HG02623 (cell line): Measurements from ENCODE around the gene CD80.
"Not testable (repeated sequence)": the region's sequence is repeated elsewhere in the genome, so short reads cannot be mapped to it uniquely, and the experiment has no call there.

Source experiments
- ATAC-seq: cut with Tn5 transposase; IDR thresholded peaks from one replicate; pipeline ENCODE4 v1.9.1; 2021; ENCODE audit warnings: moderate library complexity; ENCODE audit not compliant: unreplicated experiment

Gene CD80, protein sequence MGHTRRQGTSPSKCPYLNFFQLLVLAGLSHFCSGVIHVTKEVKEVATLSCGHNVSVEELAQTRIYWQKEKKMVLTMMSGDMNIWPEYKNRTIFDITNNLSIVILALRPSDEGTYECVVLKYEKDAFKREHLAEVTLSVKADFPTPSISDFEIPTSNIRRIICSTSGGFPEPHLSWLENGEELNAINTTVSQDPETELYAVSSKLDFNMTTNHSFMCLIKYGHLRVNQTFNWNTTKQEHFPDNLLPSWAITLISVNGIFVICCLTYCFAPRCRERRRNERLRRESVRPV

DNA sequence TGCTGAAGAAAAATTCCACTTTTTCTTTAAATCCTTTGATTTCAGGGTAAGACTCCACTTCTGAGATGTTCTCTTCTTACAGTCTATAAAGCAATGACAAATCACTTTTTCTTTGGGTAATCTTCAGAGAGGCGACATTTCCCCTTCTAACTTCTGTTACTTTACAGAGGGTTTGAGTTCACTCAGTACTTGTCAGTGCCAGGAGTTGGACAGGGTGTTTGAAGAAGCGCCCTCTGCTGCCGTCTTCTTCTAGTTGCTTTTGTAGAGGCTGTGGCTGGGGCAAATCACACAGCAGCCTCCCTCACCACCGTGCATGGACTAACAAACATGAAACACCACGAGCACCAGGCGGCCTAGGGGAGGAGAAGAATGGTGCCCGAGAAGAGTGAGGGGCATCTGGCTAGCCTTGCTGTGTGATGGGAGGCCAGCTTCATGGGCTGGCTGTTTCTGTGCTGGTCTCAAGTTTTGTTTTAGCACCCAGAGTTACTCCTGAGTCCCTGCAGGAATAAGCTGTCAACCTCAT lies at the start of gene CD80:
Gene CD80, minus strand, starts transcription at position 174 of the 523 bp plus-strand sequence. CDS start 1,886 bp downstream, outside the sequence.
- ATAC-seq, result peak; percentile 48

DNA sequence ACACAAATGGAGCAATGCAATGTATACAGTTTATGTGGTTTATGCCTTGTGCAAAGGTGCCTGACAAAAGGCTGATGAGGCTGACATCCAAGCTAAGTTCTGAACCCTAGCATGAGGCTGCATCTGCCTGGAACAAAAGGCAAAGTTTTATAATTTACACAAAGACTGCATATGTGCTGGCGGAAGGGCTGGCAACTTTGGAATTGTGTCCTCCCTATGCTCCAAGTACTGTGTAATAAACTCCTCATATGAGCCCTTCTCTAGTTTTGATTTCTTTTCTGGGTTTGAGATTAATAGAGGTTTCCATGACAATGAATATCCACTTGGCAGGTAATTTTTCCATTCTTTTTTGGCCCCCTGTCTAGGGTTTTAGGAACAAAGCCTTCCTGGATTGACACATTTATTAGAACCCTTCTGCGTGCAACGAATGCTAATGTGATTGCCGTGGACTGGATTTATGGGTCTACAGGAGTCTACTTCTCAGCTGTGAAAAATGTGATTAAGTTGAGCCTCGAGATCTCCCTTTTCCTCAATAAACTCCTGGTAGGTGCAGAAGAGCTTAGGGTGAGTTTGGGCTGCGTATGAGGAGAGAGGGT lies 49.1 kb upstream of the CD80 start:
- no peak for ATAC-seq

DNA sequence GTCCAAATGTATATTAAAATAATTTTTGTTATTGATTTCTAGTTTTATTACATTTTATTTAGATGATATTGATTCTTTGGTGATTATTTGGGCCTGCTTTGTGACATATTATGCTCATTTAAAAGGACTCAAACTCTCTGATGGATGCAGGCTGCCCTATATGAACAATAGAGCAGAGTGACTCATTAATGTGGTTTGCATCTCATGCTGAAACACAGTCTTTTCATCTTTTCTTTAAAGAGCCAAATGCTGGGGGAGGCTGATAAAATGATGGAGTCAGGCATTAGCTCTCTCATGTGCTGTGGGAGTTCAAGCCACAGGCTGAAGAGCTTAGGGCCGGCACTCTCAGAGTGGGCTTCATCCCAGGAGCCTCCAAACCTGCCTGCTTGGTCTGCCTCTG lies 45.5 kb upstream of the CD80 start:
- ATAC-seq, result no peak

DNA sequence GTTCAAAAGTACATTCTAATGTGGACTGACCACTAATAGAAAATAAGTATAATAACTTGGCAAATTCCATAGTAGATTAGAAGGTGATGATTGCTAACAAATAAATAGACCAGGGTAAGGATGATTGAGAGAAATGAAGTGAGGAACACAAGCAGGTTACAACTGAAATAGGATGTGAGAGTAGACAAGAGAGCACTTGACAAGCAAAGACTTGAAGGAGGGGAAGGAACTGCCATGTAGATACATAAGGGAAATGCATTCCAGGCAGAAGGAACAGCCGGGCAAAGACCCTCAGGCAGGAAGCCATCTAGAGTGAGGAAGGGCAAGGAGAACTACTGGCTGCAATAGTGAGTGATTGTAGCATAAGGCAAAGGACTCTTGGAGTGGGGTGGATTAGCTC lies 43.3 kb upstream of the CD80 start:
- no peak for ATAC-seq

DNA sequence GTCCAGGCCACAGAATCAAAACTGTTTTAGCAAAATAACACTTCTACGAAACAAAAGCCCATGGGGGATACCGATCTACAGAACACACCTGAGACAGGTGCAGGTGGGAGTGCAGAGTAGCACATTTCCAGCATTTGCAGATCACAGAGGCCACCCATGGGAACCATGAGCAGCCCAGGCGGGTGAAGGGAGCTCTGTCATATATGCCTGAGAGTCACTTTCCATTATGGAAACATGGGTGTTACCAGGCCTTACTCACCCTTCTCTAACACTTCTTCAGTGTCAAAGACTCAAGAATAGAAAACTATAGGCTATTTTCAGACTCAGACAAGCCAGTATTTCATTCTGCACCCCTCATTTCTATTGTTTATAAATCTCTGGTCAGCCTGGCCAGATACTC lies 41.7 kb upstream of the CD80 start:
- no peak for ATAC-seq

DNA sequence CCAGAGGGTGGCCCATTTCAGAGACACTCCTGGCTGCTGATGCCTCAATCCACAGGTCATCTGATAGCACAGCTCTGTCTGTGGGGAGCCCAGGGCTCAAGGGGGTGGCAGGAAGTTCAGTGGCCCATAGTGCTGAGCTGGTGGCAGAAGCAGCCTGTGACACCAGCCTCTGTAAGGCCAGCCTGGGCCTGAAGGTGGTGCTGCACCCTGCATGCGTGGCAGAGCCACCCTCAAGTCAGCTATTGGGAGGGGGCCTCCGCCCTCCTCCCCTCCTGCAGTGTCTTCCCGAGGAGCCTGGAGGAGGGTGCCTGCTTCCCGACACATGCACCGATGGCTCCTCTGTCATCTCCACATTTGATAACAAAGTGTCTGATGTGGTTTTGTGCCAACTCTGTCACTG lies 41.3 kb upstream of the CD80 start:
- ATAC-seq, result peak; percentile 44

DNA sequence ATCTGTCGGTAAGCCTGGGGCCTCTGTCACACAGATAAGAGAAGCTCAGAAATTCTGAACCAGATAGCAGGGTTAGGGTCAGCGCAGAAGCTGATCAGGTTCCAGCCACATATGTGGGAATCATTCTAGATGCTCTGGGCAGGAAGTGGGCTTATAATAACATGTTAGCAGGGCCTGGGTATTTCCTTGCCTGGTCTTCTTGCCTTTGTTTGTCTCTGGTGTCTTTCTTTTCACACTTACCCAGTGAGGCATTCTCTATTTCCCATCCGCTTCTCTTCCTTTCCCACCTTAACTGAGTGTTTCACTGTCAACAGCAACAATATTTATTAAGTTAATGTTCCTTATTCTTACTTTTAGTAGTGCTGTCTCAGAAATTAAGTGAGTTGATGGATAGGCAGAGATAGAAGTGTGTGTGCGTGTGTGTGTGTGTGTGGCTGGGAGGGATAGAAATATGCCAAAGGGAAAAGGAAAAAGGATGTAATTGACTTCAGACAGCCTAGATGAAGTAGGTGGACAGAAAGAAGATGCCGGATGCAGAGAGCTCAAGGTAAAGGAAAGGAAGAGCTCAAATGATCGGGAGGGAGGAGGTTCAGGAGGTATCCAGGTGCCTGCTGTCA lies 40.3 kb upstream of the CD80 start:
- no peak for ATAC-seq

DNA sequence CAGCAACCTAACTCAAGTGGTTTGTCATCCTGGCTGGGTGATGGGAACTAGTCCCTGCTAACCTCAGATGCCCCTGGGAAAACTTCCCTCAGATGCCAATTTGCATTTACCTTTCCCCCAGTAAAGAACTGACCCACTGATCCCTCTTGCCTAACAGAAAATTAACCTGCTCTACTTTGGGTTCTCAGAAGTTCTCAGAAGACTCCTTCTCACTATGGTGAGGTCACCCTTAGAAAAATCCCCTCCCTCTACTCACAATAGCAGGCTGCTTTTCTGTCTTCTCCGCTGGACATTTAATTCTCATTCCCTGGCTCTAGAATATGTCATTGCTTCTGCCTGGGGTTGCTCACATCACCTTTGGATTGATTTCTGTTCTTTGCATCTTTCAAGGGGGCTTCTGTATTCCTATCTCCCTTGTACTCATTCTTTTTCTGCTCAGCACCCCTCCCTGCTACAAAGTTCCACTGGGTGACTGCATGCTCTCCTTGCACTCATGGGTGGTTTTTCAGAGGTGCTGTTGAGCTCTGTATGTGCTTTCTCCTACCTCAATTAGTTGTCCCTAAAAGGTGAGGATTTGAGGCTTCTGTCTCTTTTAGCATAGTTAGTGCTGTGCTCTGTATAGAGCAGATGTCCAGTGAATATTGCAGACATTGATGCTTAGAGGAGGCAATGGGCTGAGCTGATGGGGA lies 39.1 kb upstream of the CD80 start:
- peak; percentile 49 for ATAC-seq

DNA sequence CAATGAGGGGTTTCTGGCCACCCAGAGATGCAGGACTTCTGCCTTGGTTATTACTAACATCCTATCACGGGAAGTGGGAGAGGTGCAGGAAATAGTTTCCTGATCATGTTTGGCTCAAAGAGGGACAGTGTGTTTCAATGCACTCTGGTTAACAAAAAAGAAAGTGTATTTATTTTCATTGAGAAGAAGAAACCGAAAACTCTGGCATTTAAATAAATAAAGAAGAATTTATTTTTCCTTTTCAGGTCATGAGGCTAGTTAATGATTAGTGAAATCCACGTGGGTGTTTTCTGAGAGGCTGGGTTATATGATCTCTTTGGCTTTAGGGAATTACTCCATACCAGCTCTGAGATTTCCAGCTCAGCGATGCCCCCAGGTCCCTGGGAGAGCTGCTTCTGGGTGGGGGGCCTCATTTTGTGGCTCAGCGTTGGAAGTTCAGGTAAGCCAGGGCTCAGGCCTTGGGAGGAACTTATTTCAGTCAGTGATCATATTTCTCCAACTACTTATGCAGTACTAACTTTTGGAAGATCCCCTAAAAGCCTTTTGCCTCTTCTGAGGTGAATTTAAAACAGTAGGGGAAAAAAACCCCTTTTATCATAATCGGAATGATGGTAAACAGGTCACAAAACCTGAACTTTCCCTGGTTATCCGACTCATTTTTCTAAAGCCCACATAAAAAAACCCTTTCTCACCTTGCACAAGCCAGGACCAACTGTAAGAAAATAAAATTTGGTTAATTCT lies 38.3 kb upstream of the CD80 start, which contains the start of gene PLA1A:
Gene PLA1A, plus strand, starts transcription at position 338 of the 741 bp plus-strand sequence. Its CDS starts 29 bp downstream, at position 367.
- no peak for ATAC-seq

DNA sequence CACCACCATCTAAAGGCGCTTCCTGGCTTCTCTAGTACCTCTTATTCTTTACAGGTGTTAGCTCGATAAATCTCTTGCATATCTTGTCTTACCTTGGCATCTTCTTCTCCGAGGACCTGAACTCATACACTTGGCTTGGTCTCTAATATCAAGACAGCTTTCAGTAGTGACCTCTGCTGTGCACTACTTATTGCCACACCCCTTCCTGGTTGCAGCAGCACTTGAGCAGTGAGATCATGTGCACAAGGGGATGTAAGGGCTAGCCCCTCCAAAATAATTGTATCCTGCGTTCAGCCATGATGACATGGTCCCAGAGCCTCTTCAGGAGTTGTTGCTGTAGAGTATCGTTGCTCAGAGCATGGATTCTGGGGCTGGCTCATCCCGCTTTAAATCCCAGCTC lies 37.0 kb upstream of the CD80 start:
- ATAC-seq, result no peak

DNA sequence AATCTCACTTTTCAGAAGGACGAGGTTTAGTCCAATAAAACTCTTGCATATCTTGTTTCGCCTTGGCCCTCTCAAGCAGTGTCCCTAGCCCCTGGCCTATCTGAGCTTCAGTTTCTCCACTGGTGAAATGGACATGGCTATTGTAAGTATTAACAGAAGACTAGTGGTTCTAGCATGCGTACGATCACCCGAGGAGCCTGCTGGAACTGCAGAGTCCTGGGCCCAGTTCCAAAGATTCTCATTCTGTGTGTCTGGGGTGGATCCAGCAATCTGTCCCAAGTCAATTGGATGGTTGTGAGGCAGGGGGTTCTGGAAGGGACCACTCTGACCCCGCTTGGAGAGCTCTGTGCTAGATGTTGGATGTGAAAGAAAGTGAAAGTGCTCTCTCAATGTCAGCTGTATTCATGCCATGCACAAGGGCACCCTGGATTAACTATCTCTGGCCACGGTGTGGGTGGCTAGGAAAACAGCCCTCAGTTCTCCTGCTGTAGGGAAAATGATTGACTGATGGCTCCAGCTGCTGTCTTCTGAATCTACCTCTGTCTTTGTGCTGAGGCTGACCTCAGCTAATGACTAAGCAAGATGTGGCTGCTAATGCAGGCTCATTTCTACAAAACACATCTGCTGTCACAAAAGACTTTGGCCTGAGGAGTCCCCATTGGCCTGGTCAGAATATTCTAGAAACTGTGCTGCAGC lies 36.4 kb upstream of the CD80 start:
- no peak for ATAC-seq

DNA sequence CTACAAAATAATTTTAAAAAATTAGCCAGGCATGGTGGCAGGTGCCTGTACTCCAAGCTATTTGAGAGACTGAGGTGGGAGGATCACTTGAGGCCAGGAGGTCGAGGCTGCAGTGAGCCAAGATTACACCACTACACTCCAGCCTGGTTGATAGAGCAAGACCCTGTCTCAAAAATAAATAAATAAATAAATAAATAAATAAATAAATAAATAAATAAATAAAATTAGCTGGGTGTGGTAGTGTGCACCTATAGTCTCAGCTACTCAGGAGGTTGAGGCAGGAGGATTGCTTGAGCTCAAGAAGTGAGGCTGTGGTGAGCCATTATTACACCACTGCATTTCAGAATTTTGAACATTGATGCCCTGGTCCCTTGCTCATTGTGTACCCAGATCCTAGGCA lies 35.5 kb upstream of the CD80 start:
- not testable (repeated sequence) for ATAC-seq

DNA sequence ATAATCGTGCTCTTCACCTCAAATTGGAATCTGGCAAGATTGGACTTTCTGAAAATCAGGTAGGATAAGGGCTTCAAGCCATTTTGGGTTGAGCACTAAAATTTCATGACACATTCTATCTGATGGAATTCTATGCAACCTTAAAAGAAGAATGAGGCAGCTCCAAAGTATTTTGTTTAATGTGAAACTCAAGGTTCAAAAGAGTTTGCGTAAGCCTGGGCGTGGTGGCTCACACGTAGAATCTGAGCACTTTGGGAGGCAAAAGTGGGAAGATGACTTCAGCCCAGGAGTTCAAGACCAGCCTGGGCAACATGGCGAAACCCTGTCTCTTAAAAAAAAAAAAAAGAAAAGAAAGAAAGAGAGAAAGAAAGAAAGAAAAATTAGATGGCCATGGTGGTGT lies 34.7 kb upstream of the CD80 start:
- no peak for ATAC-seq

DNA sequence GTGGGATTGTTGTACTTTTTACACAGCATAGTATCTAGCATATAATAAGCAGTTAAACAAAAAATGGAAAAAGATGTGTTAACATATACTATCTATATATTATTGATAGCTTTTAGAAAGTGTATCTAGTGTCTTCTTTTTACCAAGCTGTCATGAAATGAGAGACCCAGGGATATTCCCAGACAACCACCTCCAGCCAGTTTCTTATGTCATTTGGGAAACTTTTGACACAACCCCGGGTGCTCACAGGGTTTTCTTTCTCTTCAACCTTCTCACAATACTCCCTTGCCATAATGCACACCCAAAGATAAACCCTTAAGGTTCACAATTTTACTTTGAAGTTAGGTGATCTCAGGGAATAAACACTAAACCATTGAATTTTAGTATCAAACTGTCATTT lies 33.4 kb upstream of the CD80 start:
- no peak for ATAC-seq

DNA sequence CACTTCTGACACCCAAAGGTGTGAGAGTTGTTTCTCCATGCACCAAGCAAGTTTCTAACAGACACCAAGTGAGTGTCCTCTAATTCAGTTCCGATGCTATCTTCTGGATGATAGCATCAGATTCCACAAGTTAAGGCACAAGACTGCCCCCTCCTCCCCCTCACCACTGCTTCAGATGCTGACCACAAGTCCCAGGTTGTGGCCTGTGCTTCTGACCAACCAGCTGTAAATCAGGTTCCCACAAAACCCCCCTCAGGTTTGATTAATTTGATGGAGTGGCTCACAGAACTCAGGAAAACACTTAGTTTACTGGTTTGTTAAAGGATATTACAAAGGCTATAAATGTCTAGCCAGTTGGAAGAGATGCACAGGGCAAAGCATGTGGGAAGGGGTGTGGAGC lies 31.3 kb upstream of the CD80 start:
- ATAC-seq, result no peak

DNA sequence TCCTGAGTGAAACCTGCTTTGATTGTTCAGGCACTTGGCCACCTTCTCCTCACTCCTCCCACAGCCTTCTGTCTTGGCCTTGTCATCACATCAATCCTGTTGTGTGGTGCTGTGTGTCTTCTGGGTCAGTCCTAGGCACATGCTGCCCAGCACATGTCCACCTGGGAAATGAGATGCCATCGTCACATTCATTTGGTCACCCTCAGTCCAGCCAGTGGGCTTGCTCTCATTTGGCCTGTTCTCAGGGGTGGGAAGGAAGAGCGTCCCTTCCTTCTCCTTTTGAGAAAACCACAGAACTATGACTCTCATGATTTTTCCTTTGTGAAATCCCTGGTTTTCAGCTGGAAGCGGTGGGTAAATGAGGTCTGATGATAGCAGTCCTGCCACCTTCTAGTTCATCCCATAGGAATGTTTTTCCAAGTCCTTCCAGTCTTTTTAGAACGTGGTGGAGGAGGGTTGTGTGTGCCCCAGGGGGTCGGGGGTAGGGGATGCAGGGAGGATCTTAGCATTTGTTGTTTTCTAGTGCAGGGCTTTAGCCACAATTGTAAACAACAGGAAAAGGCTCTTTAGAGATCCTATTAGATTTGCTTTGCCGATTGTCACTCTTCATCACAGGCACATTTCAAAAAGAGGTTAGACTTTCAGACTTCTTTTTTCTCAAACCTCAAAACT lies 29.8 kb upstream of the CD80 start:
- no peak for ATAC-seq

DNA sequence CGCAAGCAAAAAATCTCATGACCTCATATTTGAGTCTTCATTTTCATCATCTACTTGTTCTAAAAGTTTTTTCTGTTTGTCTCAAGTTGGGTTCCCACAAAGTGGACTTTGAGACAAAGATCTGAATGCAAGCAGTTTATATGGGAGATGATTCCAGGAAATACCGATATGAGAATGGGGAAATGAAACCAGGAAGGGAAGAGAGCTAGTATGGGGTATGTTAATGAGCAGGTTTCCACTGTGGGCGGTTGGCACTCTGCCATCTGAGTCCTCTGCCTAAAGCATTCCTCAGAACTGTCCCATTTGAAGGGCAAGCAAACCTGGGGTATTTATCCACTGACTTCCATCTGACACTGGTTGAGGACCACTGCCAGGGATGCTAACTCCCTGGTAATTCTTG lies 28.7 kb upstream of the CD80 start:
- no peak for ATAC-seq

DNA sequence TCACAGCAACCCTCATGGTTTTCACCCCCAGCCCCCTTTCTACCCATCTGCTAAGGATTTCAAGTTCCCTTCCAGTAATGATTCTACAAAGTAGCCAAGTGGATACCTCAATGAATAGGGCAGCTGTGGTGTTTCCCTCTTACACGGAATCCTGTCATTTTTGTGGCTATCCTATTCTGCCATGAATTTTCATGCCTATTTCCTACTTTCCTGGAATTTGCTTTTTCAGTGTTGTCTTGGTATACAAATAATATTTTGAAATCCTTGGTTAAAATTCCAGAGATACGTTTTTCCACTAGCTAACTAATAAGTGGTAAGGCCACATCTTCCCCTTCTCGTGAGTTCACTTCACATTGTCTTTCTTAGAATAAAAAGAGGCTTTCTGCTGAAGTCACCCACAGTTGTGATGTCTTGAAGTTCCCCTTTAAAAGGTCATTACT lies 27.3 kb upstream of the CD80 start:
- no peak for ATAC-seq

DNA sequence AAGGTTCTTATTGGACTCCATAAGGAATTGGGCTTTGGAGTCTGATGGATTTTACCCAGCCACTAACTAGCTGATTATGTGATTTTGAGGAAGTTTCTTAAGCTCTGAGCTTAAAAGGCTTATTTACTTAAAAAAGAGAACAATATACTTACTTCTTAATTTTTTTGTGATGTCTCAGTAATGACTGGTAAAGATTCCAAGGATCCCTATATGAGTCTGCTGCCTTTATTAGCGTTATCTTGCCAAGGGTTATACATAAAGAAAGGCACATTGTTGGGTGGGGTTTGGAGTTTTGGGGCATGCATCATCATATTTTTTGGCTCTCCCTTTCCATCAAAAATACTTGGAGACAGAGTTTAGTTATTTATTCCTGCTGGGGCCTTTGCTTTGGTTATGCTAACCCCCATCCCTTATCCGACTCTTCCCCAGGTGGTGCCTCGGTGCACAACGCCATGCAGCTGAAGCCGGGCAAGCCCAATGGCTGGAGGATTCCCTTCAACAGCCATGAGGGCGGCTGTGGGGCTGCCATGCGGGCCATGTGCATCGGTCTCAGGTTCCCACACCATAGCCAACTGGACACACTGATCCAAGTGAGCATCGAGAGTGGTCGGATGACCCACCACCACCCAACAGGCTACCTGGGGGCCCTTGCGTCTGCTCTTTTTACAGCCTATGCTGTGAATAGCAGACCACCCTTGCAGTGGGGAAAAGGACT lies 26.6 kb upstream of the CD80 start:
- no peak for ATAC-seq
